ENCODE measurements around the gene COX8C.

- TF ChIP-seq POLR2A (IDR thresholded peaks at IDR 0.05) (no peak), CTCF (IDR thresholded peaks at IDR 0.05) (no peak)
Observed at GRCh38 chr14:93329965-93330608, 16.9 kb upstream of the COX8C start.

Measured in right lobe of liver (tissue), 4 donors.